Lower leg skin (tissue), 4 donors: ENCODE measurements around the gene SEMA3A. TPM values are rescaled to one million over a fixed set of nuclear protein-coding genes. Genes with fewer than 3 reads are reported as not detected.

Source experiments
- DNase-seq, 2 donors: peaks; one replicate each; pipeline ENCODE4 v3.0.0-alpha.2; 2019; ENCODE audit warnings: low spot score in 2 of 2
- H3K4me3 ChIP-seq: fragments of 200-600 bp; sonication (generic); 2 replicates; pipeline ENCODE4 v1.5.1; 2017; ENCODE audit warnings: mild to moderate bottlenecking, low read depth; ENCODE audit not compliant: poor library complexity, severe bottlenecking
- CTCF ChIP-seq, 3 donors: fragments of 450-650 bp; IDR thresholded peaks; one replicate each; pipeline ENCODE4 v1.5.1; 2016; ENCODE audit warnings: antibody characterized with exemption in 3 of 3, mild to moderate bottlenecking in 3 of 3, moderate library complexity in 2 of 3
- POLR2A ChIP-seq, 2 donors: fragments of 450-650 bp; IDR thresholded peaks; one replicate each; pipeline ENCODE4 v1.6.1; 2016 to 2017; ENCODE audit warnings: antibody characterized with exemption in 2 of 2, mild to moderate bottlenecking in 1 of 2, moderate library complexity in 1 of 2
- WGBS, 2 donors: methylation state at CpG; one replicate each; pipeline ENCODE4 v1.1.5; 2018; 5-methylcytosine and 5-hydroxymethylcytosine counted together
- intact Hi-C: fragments of 100-400 bp; cut with DNase I; formaldehyde crosslinking; loops from one replicate; pipeline ENCODE4 v1.15.0; 2023; ENCODE audit warnings: low total_unique reads
- total RNA-seq, 4 donors: library from RNA; depleted of rRNA; stranded (reverse); fragments of >200 nt; gene quantifications; one replicate each; pipeline ENCODE4 v1.1.0, GENCODE V29; 2016

Gene SEMA3A
- total RNA-seq, 4 donors from 2014 or later = 0.19 to 1.6 (median 1.4) TPM

- H3K4me3 ChIP-seq = no peak overlapping the region
- no peak for TF ChIP-seq POLR2A (IDR thresholded peaks at IDR 0.05)
- TF ChIP-seq CTCF (IDR thresholded peaks at IDR 0.05) = no peak
- DNase-seq = no peak
- WGBS, 2 donors = 23 to 24% methylated on average over 6 of the region's 6 CpGs
- intact Hi-C loops = no loop called here
These were observed 889 bp upstream of the SEMA3A start for GRCh38 chr7:84195295-84196060.

- TF ChIP-seq CTCF (IDR thresholded peaks at IDR 0.05) (no peak), POLR2A (IDR thresholded peaks at IDR 0.05) (no peak)
- no peak for DNase-seq
- no peak overlapping the region for H3K4me3 ChIP-seq
- intact Hi-C loops = no loop called here
- WGBS, 2 donors = 38 to 49% methylated on average over 1 of the region's 1 CpG
These were observed 842 bp downstream of the SEMA3A start for GRCh38 chr7:84193747-84194146.

- TF ChIP-seq POLR2A (IDR thresholded peaks at IDR 0.05) (no peak), CTCF (IDR thresholded peaks at IDR 0.05) (no peak)
- whole genome bisulfite sequencing, 2 donors = 74 to 79% methylated on average over 1 of the region's 1 CpG
- H3K4me3 ChIP-seq = no peak overlapping the region
- DNase-seq = no peak
- intact Hi-C loops = no loop called here
These were observed 2.7 kb downstream of the SEMA3A start for GRCh38 chr7:84191842-84192241.

- no peak overlapping the region for H3K4me3 ChIP-seq
- intact Hi-C loops = no loop called here
- TF ChIP-seq POLR2A (IDR thresholded peaks at IDR 0.05) (no peak), CTCF (IDR thresholded peaks at IDR 0.05) (no peak)
- DNase-seq = no peak
These were observed 3.3 kb downstream of the SEMA3A start for GRCh38 chr7:84191261-84191660.

GRCh38 chr7:84190016-84190705, 4.4 kb downstream of the SEMA3A start:
- WGBS, 2 donors = 83 to 87% methylated on average over 1 of the region's 1 CpG
- no peak for TF ChIP-seq CTCF (IDR thresholded peaks at IDR 0.05)
- no peak for TF ChIP-seq POLR2A (IDR thresholded peaks at IDR 0.05)
- no peak overlapping the region for H3K4me3 ChIP-seq
- intact Hi-C loops = no loop called here
- DNase-seq = no peak
